GM18907 (cell line): ENCODE measurements around the gene CASP2.

ENCODE experiments used
- ATAC-seq: cut with Tn5 transposase; IDR thresholded peaks from one replicate; pipeline ENCODE4 v1.9.1; 2021; ENCODE audit warnings: mild to moderate bottlenecking, moderate library complexity; ENCODE audit not compliant: unreplicated experiment

Gene CASP2

GRCh38 chr7:143325240-143325639 is 37.1 kb downstream of the CASP2 start:
- peak; percentile 68 for ATAC-seq

- peak; percentile 78 for ATAC-seq
Measured at GRCh38 chr7:143327903-143328302, 39.8 kb downstream of the CASP2 start.

- no peak for ATAC-seq
Measured at GRCh38 chr7:143329471-143330170, 41.5 kb downstream of the CASP2 start.

GRCh38 chr7:143331179-143331801 is 43.1 kb downstream of the CASP2 start:
- ATAC-seq = no peak

- ATAC-seq = no peak
Measured at GRCh38 chr7:143334244-143334643, 46.1 kb downstream of the CASP2 start.

- ATAC-seq = no peak
Measured at GRCh38 chr7:143337216-143337615, 49.1 kb downstream of the CASP2 start.

GRCh38 chr7:143341842-143342241 is 53.7 kb downstream of the CASP2 start:
- no peak for ATAC-seq

- ATAC-seq = no peak
Measured at GRCh38 chr7:143343596-143343995, 55.4 kb downstream of the CASP2 start.

- ATAC-seq = peak; percentile 77
Measured at GRCh38 chr7:143345428-143345900, 57.3 kb downstream of the CASP2 start.

GRCh38 chr7:143346018-143346417 is 57.9 kb downstream of the CASP2 start:
- ATAC-seq = no peak

- ATAC-seq = no peak
Measured at GRCh38 chr7:143347950-143348349, 59.8 kb downstream of the CASP2 start.

GRCh38 chr7:143351060-143351459 is 62.9 kb downstream of the CASP2 start:
- ATAC-seq = no peak

GRCh38 chr7:143351574-143351973 is 63.4 kb downstream of the CASP2 start:
- ATAC-seq = no peak

GRCh38 chr7:143352531-143353002 is 64.4 kb downstream of the CASP2 start:
- no peak for ATAC-seq

- no peak for ATAC-seq
Measured at GRCh38 chr7:143354376-143354775, 66.2 kb downstream of the CASP2 start.

- no peak for ATAC-seq
Measured at GRCh38 chr7:143354965-143355364, 66.8 kb downstream of the CASP2 start.

GRCh38 chr7:143355450-143356385 is 67.6 kb downstream of the CASP2 start:
- no peak for ATAC-seq

GRCh38 chr7:143356414-143357050 is 68.4 kb downstream of the CASP2 start:
- ATAC-seq = no peak
